Measurements from ENCODE around the gene CLEC14A.

The CLEC14A gene

GRCh38 chr14:38248321-38249028 lies 7.4 kb downstream of the CLEC14A start:
- no peak for DNase-seq

DNA sequence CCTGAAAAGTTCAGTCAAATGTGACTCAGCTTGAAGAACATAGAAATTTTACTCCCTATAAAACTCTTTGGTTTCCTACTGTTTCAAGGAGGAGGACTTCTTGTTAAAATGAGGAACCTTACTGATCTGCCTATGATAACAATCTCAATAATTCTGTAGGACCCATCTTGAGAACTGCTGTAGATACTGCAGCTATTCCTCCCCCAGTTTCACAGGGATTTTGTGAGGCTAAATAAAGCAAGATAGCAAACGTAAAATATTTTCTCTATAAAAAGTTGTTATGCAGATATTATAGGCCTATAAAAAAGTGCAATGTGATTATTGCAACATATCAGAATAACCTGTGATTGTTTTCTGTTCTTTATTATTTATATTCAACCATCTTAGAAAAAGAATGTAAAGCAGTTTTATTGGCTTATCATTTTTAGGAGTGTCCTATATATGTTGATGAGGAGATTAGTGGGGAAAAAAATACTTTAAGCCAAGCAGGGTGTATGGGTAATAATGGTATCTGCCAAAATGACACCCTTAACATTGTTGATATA lies 12.1 kb downstream of the CLEC14A start:
- DNase-seq = no peak

- DNase-seq = no peak
Observed at GRCh38 chr14:38238878-38239277, 17.0 kb downstream of the CLEC14A start.

DNA sequence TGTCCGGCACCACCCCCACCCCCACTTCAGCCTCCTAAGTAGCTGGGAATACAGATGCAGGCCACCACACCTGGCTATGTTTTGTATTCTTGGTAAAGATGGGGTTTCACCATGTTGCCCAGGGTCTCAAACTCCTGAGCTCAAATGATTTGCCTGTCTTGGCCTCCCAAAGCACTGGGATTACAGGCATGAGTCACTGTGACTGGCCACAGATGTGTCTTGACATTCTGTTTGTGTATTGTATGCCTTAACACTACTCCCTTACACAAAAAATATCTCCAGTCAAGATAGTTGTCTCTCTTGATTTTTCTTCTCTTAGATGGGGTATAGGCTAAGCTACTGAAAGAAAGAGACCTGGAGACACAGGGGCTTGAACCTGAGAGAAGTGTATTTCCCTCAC lies 17.6 kb downstream of the CLEC14A start:
- DNase-seq = no peak

- peak; percentile 76 for DNase-seq
Observed at GRCh38 chr14:38233218-38233617, 22.7 kb downstream of the CLEC14A start.

- no peak for DNase-seq
Observed at GRCh38 chr14:38226366-38226765, 29.5 kb downstream of the CLEC14A start.

DNA sequence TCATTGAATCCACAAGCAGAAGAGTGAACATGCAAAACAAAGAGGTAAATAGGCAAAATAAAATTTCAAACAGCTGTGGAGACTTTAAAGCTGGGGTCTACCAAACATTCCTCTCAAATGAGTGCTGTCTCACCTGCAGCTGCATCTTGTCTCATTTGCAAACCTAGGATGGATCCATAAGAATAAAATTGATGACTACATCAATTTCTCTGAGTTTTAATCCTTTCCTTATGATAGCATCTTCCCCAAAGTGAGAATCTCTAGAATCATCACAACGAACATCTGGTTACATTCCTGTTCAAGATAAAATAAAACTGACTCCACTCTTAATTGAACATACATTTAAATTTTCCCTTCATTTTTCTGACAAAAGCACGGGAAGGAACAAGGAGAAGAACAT lies 29.9 kb downstream of the CLEC14A start:
- no peak for DNase-seq

DNA sequence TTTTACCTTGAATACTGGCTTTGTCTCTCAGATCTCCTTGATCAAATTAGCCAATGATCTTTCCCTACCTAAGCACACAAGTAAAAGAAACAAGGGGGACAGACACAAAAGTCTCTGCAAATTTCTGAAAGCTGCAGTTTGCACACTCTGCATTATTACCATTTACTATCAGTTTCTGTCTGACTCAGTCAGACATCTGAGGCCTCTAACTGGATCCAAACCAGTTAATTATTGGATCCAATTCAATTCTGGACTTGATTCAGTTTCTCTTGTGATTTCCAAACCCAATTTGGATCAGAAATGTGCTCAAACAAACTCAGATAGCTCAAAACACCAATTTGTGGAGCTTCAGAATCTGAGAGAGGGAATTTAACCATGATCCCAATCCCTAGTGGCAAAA lies 31.6 kb downstream of the CLEC14A start:
- DNase-seq = no peak

DNA sequence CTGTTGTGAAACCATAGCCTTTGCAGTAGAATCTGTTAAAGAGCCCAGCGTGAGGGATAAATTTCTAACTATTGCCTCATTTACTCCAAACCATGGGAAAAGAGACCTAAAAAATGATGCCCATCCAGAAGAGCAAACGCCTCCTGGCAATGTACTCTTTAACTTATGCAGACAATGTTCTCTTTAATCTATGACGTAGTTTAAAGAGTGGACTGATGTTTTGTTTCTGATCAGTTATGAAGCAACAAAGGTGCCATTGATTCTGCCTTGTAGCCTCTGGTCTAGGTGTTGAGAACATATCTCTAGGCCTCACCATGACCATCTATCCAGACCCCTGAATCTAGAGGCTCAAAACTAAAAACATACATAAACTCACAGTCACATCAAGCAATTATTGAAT lies 34.8 kb downstream of the CLEC14A start:
- no peak for DNase-seq

DNA sequence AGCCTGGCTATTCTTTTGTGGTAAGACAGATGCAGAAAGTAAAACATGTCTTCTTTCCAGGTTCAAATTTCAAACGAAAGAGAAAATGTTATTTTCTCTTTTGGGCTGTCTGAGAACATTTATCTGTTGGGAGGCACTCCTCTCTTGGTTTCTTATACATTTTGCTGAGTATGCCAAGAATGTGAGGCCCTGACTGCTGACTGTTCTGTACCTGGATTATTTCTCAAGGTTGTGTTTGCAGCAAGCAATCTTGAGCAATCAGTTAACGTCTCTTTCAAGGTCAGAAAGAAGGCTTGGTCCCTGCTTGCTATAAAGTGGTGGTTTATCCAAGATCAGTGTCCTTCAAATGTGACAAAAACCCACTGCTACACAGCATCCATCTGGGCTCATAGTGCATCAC lies 38.3 kb downstream of the CLEC14A start:
- no peak for DNase-seq

- DNase-seq = no peak
Observed at GRCh38 chr14:38213001-38213400, 42.9 kb downstream of the CLEC14A start.

- no peak for DNase-seq
Observed at GRCh38 chr14:38212111-38212510, 43.8 kb downstream of the CLEC14A start.

GRCh38 chr14:38211255-38211735 lies 44.6 kb downstream of the CLEC14A start:
- no peak for DNase-seq

DNA sequence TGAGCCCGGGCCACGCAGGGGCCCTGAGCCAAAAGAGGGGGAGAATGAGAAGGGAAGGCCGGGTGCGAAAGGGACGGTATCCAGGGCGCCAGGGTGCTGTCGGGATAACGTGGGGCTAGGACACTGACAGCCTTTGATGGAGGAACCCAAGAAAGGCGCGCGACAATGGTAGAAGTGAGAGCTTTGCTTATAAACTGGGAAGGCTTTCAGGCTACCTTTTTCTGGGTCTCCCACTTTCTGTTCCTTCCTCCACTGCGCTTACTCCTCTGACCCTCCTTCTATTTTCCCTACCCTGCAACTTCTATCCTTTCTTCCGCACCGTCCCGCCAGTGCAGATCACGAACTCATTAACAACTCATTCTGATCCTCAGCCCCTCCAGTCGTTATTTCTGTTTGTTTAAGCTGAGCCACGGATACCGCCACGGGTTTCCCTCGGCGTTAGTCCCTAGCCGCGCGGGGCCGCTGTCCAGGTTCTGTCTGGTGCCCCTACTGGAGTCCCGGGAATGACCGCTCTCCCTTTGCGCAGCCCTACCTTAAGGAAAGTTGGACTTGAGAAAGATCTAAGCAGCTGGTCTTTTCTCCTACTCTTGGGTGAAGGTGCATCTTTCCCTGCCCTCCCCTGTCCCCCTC lies 45.2 kb downstream of the CLEC14A start:
- DNase-seq = no peak

GRCh38 chr14:38209572-38210557 lies 46.0 kb downstream of the CLEC14A start:
- DNase-seq = no peak

DNA sequence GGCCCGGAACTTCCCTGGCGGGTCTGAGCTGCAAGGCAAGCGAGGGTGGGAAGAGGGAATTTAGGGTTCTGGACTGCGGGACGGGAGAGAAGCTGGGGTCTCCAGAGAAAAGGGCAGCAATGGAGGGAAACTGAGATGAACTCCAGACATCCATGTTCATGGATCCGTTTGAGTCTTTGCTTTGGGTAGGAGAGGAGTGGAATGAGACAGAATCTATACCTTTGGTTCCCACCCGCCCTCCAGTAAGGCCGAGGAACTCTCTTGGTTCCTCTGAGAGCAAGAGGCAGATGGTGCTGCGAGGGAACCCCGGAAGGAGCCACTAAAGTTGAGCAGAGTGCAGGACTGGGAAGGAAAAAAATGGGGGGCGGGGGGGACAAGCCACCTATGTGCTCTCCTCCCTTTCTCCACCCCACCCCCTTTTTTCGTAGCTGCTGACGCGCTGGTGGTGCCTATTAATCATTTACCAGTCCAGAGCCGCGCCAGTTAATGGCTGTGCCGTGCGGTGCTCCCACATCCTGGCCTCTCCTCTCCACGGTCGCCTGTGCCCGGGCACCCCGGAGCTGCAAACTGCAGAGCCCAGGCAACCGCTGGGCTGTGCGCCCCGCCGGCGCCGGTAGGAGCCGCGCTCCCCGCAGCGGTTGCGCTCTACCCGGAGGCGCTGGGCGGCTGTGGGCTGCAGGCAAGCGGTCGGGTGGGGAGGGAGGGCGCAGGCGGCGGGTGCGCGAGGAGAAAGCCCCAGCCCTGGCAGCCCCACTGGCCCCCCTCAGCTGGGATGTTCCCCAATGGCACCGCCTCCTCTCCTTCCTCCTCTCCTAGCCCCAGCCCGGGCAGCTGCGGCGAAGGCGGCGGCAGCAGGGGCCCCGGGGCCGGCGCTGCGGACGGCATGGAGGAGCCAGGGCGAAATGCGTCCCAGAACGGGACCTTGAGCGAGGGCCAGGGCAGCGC lies 47.0 kb downstream of the CLEC14A start:
- peak; percentile 32 for DNase-seq

GRCh38 chr14:38207736-38208617 lies 47.9 kb downstream of the CLEC14A start, which contains the start of gene SSTR1:
TSS of gene SSTR1 (plus strand) at chr14:38207904. CDS start at chr14:38209390, 1,486 bp downstream.
- DNase-seq = no peak

GRCh38 chr14:38207377-38207735 lies 48.5 kb downstream of the CLEC14A start:
- DNase-seq = no peak

DNA sequence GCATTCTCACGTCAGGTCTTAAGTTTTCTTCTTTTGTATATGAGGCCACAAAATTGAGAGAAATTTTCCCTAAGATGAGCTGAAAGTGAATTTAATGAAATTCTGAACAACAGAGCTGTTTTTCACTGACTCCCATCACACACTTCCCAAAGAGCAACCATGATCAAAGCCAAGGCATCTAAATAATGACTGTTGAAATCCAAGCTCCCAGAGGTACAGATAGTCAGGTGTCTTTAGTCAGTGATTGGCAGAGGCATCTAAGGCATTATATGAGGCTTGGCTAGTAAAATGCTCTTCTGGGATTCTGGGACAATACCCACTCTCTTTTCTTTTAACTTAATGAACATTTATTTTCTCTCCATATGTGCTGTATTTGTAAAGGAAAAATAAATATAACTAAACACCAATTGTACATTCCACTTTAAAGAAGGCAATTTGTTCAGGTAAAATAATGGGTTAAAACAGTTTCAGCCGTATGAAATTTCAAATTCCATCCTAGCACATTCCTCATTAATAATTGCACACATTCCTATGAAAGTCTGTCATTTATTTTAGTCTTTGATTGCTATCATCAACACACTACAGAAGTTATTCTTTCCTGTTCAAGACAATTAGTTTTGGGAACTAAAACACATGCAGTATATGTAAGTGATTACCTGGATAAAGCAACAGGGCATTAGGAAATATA lies 49.1 kb downstream of the CLEC14A start:
- DNase-seq = no peak

All from DMS79 treated with DMSO at 0.1 percent for 48 hours (cell line).